ENCODE data around the gene ACSL5.

- TF ChIP-seq EZH2phosphoT487 (IDR thresholded peaks at IDR 0.05) = no peak
- no peak for TF ChIP-seq CTCF (IDR thresholded peaks at IDR 0.05)
These were observed 52.2 kb downstream of the ACSL5 start for GRCh38 chr10:112426111-112426510.

All from neural progenitor cell (in vitro differentiated cells).